ENCODE results near the gene TBC1D16.
A peak's percentile ranks its signal among the peaks of the same experiment; 100 is the strongest.
"Not testable (repeated sequence)": the region's sequence is repeated elsewhere in the genome, so short reads cannot be mapped to it uniquely, and the experiment has no call there.

TBC1D16 gene

DNA sequence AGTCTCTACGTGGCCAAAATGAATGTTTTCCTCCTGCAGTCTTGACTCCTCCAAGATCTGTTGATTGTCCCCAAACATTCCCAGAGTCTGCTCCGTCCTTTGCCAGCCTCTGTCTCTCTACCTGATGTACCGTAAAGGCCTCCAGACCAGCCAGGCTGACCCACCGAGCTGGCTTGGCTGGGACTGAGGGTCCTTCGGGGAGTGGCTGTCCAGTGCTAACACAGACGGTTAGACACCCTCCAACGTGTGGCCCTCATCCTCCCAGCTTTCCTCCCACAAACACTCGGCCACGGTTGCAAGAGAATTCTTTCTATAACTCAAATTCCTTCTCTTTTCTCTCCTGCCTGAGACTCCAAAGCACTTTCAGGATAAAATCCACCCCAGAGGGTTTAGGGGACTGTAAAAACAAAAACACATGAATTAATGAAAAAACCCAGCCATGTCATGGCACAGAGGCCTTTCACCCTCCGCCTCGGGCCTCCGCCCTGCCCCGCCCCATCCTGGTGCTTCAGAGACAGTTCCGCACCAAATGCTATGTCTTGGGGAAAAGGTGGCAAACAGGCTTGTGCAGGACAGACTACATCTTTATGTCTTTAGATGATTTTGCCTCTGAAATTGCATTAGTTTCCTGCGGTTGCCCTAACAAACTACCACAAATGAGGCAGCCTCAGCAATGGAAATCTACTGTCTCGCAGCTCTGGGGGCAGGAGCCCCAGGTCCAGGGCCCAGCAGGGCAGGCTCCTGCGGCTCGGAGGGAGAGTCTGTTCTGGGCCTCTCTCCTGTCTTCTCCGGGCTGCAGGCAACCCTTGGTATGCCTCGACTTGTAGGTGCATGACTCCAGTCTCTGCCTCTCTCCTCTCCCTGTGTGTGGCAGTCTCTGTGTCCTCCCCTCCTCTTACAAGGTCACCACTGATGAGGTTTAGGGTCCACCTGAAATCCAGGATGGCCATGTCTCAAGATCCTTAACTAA is 124.0 kb downstream of the TBC1D16 start:
- no peak for DNase-seq

DNA sequence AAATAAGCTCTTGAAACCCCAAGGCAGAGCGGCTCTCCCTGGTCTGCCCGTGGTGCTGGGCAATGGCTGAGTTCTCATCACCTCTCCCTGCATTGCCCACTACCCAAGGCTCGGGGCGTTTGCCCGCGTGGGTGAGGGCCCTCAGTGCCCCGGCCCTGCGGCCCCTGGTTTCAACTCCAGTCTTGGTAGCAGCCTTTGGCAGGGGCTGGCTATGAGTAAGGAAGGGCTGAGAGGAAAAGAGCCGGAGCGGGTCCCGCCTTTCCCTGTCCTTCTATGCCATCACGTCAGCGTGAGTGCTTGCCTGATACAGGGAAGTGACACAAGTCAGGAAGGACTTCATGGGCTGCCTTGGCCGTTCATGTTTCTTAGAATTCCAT is 124.7 kb downstream of the TBC1D16 start:
- no peak for DNase-seq

DNA sequence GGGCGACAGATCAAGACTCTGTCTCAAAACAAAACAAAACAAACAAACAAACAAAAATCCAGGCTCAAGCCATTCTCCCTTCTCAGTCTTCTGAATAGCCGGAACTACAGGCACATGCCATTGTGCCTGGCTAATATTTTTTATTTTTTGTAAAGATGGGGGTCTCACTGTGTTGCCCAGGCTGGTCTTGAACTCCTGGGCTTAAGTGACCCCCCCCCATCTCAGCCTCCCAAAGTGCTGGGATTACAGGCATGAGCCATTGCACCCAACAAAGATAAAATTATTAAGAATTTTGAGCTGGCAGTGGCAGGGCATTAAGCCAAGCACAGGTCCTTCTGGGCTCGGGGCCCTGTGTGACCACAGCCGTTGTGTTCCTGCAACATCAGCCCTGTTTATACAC is 126.6 kb downstream of the TBC1D16 start:
- no peak for DNase-seq

GRCh38 chr17:79907850-79908249 is 127.8 kb downstream of the TBC1D16 start:
- DNase-seq: no peak

DNA sequence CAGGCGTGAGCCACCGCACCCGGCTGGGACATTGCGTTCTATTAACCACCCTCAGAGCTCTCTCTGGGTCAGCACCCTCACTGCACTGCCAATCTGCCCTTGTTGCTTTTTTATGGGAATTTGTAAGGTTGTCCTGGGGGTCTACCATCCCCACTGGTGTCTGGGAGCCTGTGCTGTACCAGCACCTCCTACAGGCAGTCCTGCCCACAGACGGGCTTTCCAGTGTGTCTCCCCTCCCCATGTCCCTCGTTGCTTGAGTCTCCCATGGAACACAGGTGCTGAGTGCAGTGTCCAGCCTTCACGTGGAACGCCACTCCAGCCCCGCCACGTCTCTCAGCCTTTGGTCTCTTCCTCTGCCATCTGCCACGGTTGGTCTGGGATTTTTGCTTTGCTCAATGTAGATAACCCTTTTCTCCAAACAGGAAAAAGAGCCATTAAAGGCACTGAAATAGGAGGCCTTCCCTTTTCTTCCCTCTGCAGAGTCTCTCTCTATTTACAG is 128.4 kb downstream of the TBC1D16 start:
- peak in 1 of 2 experiments; percentile 49 for DNase-seq

GRCh38 chr17:79905832-79906231 is 129.8 kb downstream of the TBC1D16 start:
- peak in 1 of 2 experiments; percentile 33 for DNase-seq

DNA sequence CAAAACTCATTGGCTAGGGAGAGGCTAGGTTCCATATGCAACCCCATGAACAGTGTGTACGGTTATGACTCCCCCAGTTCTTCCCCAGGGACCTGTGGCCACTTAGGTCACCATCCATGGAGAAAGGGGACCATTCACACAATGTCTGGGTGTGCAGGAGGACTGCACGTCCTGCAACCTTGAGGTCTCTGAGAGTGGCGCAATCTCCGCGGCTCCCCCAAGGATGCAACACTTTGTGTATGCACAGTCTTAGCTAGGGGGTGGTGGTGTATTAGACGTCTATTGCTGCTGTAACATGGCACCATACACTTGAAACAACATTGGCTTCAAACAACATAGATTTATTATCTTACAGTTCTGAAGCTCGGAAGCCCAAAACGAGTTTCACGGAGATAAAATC is 130.8 kb downstream of the TBC1D16 start:
- DNase-seq: no peak

GRCh38 chr17:79902146-79902791 is 133.4 kb downstream of the TBC1D16 start:
- DNase-seq: no peak

DNA sequence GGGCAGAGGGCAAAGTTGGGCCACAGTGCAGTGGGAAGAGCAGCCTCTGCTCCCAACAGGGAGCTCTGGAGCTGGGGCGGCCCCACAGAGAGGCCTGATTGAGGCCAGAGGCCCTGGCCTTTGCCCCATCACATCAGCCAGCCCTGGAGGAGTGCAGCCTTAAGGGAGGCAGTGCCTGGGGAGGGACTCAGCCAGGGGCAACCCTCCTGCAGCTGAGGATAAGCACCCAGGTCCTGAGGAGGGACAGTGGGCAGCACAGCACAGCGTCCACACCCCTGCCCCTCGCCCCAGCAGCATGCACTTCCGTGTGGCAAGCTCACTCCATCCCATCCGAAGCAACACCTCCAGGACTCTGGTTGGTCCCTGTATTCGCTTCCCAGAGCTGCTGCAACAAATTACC is 134.5 kb downstream of the TBC1D16 start:
- no peak for DNase-seq

- no peak for DNase-seq
Measured at GRCh38 chr17:79899584-79899983, 136.1 kb downstream of the TBC1D16 start.

DNA sequence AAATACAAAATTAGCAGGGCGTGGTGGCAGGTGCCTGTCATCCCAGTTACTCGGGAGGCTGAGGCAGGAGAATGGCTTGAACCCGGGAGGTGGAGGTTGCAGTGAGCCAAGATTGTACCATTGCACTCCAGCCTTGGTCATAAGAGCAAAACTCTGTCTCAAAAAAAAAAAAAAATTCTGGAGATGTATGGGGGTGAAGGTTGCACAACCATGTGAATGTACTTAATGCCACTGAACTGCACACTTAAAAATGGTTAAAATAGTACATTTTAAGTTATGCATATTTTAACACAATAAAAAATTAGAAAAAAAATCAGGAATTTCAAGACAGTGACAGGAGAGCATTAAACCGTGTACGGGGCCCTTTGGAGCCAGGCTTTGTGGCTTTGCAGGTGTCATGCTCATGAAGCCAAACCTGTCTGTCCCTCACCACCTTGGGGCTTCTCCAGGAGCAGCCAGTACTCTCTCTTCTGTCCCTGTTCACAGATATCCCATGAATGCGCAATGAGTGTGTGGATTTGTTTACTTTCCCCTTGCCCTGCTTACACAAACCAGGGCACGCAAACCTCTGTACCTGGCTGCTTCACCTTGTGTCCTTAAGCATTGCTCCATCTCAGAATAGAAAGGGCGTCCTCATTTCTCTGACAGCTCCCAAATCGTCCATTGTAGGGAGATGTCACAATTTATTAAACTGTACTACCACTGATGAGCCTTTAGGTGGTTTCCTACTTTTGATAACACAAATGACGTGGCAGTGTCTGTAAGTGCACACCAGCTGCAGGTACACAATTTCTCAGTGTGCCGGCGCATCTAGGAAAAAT is 138.2 kb downstream of the TBC1D16 start:
- DNase-seq: no peak

GRCh38 chr17:79893457-79893856 is 142.2 kb downstream of the TBC1D16 start:
- DNase-seq: not testable (repeated sequence)

DNA sequence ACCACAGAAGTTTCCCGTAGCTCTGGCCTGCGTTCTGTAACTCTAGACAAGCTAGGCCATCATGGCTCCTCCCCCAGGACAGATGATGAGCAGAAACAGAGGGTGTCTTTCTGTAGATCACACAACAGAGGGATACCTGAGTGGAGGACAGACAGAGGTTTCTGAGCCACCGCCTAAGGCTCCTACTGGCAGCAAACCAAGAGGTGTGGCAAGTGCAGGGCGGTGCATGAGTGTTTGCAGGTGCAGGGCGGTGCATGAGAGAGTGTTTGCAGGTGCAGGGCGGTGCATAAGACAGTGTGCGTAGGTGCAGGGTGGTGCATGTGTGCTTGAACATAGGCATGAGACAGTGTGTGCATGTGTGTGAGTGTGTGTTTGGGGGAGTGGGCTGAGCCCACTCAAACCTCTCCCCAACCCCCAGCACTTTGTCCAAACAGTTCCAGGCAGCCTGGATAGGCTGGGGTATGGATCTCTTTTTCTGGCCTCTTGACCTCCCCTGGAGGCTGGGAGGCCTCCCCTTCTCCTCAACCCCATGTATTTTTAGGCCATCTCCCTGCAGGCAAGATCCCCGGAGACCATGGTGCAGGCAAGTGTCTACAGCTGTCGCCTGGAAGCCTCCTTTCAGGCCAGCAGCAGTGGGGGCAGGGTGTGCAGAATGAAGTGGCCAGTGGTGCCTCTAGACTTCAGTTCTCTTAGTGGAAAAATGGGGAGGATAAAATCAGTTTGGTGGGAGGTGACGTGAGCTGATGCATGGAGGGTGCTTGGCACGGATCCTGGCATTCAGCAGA is 143.0 kb downstream of the TBC1D16 start:
- no peak for DNase-seq

- no peak for DNase-seq
Measured at GRCh38 chr17:79891113-79891730, 144.4 kb downstream of the TBC1D16 start.

DNA sequence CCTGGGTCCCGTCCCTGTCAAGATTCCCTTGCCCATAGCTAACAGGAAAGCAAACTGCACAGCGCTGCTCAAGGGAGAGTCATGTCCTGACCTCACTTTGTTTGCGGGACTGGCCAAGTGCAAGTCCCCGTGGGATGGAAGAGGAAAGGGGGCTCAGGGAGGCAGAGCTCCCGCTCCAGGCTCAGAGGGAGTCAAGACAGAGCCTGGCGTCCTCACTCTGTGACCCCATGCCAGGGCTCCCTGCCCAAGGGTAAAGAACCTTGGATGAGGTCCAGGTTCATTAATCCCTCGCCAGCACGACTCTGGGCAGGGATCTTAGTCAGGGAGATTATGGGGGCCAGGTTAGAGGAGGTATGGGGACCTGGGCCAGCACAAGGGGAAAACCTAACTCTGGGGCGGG is 145.0 kb downstream of the TBC1D16 start:
- no peak for DNase-seq

DNA sequence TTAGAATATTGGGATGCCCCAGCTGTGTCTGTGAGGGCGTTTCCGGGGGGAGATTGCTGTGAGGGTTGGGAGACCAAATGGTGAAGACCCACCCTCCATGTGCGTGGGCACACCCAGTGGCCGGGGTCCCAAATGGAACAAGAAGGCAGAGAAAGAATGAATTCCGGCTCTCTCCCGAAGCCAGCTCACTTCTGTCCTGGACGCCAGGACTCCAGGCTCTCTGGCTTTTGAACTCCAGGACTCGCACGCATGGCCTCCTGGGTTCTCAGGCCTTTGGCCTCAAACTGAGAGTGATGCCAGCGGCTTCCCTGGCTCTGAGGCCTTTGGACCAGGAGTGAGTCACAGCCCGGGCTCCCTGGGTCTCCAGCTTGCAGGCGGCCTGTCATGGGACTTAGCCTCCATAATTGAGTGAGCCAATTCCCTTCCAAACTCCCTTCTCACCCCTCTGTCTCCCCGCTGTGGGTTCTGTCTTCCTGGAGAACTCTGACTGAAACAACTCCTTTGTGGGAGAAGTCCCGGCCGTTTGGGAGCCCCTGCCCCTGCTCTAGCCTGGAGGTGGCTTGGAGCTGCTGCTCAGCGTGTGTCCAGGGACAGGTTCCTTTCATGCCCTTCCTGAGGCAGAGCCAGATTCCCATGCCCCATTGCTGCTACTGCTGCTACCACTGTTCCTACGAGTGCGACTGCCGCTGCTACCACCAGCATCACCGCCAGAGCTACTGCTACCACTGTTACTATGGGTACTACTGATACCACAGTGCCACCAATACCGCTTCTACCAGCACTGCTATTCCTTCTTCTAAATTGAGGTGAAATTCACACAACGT is 146.6 kb downstream of the TBC1D16 start:
- DNase-seq: no peak

DNA sequence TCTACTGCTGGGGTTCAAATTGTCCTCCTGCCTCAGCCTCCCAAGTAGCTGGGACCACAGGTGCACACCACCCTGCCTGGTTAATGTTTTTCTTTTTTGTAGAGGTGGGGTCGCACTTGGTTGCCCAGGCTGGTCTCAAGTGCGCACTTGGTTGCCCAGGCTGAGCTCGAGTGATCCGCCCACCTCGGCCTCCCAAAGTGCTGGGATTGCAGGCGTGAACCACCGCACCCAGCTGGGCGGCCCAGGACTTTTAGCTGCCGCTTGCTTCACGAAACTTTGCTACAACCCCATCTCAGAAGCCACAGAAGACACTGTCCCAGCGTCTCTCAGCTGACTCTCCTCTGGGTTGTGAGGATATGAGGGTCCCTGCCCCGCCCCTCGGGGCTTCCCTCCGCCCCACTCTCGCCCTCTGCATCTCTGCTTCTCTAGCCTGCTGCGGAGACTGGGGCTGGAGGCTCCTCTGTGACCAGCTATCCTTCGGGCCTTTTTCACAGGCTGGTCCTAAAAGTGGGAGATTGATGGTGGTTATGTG is 147.6 kb downstream of the TBC1D16 start:
- no peak for DNase-seq

DNA sequence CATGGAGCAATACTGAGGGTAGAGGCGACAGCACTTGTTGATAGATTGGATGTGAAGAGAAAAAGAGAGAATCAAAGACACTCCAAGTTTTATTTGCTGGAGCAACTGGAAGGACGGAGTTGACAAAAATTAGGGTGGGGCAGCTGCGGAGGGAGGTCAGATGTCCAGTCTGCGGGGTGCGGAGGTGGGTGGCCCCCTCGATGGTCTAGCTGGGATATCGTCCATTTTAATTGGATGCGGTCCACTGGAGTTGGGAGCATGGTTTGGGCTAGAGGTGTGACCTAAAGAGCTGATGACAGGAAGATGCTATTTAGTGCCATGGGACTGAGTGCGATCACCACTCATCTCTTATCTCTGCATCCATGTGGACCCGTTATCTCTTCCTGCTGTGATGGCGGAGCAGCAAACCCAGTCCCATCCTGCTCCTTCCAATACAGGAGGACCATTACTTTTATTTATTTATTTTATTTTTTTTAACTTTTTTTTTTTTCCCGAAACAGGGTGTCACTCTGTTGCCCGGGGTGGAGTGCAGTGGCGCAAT is 148.2 kb downstream of the TBC1D16 start:
- no peak for DNase-seq

- DNase-seq: no peak
Measured at GRCh38 chr17:79883202-79883601, 152.5 kb downstream of the TBC1D16 start.
